ENCODE data around the gene KIAA0930.

Gene KIAA0930

GRCh38 chr22:45198463-45198795 is 42.3 kb downstream of the KIAA0930 start:
- DNase-seq (ENCODE audit: low read depth), result no peak
- TF ChIP-seq CTCF (conservative IDR thresholded peaks at IDR 0.05; ENCODE audit: low read length), result no peak
- H3K4me3 ChIP-seq (ENCODE audit: low read length), result no peak overlapping the region

GRCh38 chr22:45197606-45198462 is 42.9 kb downstream of the KIAA0930 start:
- TF ChIP-seq CTCF (conservative IDR thresholded peaks at IDR 0.05; ENCODE audit: low read length), result no peak
- H3K4me3 ChIP-seq (ENCODE audit: low read length), result no peak overlapping the region
- no peak for DNase-seq (ENCODE audit: low read depth)

- DNase-seq (ENCODE audit: low read depth), result no peak
- H3K4me3 ChIP-seq (ENCODE audit: low read length), result no peak overlapping the region
- TF ChIP-seq CTCF (conservative IDR thresholded peaks at IDR 0.05; ENCODE audit: low read length), result no peak
Measured at GRCh38 chr22:45196926-45197605, 43.6 kb downstream of the KIAA0930 start.

- H3K4me3 ChIP-seq (ENCODE audit: low read length), result no peak overlapping the region
- TF ChIP-seq CTCF (conservative IDR thresholded peaks at IDR 0.05; ENCODE audit: low read length), result no peak
- no peak for DNase-seq (ENCODE audit: low read depth)
Measured at GRCh38 chr22:45196308-45196707, 44.4 kb downstream of the KIAA0930 start.

GRCh38 chr22:45195616-45196015 is 45.1 kb downstream of the KIAA0930 start:
- DNase-seq (ENCODE audit: low read depth), result no peak
- TF ChIP-seq CTCF (conservative IDR thresholded peaks at IDR 0.05; ENCODE audit: low read length), result no peak

GRCh38 chr22:45194686-45195085 is 46.0 kb downstream of the KIAA0930 start:
- DNase-seq (ENCODE audit: low read depth), result no peak
- TF ChIP-seq CTCF (conservative IDR thresholded peaks at IDR 0.05; ENCODE audit: low read length), result no peak
- H3K4me3 ChIP-seq (ENCODE audit: low read length), result no peak overlapping the region

More at GRCh38 chr22:45195616-45196015, 45.1 kb downstream of the KIAA0930 start:
- H3K4me3 ChIP-seq (ENCODE audit: low read length), result no peak overlapping the region

Measured in AG10803 (cell line).